Fibroblast of peridontal ligament (primary cell): Measurements from ENCODE around the gene IRF5.
"Not testable (repeated sequence)": the region's sequence is repeated elsewhere in the genome, so short reads cannot be mapped to it uniquely, and the experiment has no call there.

Source experiments
- DNase-seq: peaks from one replicate; pipeline ENCODE4 v3.0.0-alpha.2; 2010; ENCODE audit errors: extremely low read depth

IRF5 gene

DNA sequence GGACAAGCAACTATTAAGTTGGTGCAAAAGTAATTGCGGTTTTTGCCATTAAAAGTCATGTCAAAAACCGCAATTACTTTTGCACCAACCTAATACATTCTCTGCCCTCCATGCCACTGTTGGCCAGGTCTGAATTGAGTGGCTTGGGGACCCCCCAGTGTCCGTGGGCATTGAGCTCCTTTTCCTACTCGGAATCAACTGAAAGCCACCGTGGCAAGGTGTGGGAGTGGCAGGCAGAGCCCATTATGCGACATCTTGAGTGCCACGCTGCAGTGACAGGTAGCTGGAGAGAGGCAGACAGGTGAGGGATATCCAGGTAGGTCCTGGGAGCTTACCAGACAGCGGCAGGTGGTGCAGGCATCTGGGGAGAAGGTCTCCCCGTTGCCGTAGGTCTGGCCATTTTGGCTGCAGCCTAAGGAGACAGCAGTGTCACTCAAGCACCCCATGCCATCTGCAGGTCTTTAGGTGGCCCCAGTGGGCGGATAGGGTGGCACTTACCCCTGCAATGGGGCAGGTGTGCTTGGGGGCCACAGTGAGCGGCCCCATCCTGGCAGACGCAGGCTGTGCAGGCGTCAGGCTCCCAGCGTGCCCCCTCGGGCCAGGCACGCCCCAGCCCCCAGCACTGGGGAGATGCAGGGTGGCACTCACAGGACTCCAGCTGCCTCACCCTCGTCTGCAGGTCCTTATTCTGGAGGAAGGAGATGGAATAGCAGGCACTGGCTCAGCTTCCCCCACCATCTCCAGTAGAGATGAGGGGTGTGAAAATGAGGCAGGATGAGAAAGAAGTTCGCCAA lies 30.8 kb upstream of the IRF5 start:
- no peak for DNase-seq

DNA sequence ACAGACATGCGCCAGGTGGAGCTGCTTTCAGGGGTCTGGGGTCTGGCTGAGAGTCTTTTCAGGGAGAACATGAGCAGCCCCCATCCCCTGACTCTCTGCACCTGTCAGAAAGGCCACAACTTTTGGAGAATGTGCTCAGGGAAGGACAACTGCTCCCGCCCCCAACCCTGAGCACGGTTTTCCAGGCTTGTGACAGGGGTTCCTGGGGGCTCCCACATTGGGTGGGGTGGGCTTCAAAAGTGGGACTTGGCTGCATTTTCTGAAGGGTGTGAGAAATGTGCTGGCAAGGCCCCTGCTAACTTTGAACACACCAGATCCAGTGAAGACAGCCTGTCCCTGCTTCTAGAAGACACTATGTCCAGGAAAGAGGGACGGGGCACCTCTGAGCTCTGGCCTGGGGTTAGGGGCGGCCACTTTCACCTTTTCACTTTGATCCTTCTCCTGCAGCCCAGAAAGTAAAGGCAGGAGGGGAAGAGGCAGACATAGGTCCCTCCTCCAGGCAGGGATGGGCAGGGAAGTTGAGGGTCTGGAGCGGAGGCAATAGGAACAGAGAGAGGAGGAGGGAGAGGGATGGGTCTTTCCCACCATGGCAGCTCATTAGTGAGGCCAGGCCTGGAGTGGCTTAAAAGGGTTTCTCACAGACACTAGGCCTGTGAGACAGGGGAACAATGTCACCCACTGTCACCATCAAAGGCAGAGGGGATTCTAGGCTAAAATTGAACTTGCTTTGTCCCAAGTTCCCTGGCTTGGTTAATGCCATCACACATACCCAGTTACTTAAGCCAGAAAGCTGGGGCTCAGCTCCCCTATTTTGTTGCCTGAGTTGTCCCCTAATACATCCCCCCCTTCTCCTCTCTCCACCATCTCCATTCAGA lies 28.7 kb upstream of the IRF5 start:
- no peak for DNase-seq

DNA sequence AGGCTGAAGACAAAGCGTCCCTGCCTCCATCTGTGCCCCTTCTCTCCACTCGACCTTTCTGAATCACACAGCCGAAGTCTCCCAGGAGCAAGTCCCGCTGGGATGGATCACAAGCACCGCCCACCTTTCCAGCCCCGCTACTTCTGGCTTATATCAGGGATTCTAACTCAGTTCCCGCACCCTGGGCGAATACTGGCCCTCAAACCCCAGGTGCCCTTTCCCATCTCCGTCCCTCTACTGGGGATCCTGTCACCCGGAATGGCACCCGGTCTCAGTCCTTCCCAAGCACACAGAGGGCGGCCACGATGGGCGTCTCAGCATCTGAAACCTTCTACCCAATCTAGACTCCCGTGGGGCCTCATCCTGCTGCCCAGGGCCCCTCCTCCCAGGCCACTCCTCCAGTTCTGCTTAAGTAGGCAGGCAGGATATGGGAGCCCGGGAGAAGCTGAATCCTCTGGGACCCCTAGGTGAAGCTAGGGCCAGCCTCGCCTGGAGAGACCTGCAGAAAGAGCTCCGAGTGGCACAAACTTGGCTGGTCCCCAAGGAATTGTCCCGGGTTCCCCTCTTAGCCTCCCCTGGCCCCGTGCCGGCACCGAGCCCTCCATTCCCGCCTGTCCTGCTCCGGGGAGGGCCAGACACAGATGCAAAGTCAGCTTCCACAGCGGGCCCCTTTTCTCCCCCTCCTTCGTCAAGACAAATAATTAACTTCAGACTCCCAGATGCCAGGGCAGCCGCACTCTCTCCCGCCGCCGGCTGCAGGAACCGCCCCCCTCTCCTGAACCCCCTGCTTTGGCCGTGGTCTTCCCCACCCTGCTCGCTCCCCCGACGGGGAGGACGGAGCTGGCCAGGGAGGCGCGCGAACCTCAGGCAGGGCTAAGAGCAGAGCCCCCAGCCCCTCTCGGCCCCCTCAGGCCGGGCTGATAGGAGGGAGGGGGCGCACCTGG lies 27.8 kb upstream of the IRF5 start:
- no peak for DNase-seq

DNA sequence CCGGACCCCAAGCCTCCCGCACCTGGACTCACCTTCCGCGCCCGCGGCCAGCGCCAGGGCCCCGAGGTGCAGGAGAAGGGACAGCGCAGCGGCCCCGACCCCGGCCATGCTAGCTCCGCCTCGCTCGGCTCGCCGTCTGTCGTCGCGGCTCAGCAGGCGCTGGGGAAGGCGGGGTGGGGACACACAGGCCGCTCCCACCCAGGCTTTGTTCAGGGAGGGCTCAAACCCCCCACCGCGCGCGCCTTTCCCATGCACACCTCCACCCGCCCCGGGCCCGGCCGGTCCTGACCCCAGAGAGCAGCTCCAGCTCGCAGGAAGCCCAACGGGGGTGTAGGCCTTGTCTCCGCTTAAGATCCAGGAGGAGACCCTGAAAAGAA lies 27.2 kb upstream of the IRF5 start, which contains the start of gene KCP:
TSS of gene KCP (minus strand) at position 141 of the 377 bp plus-strand sequence. CDS start at position 108, 33 bp downstream.
- no peak for DNase-seq

DNA sequence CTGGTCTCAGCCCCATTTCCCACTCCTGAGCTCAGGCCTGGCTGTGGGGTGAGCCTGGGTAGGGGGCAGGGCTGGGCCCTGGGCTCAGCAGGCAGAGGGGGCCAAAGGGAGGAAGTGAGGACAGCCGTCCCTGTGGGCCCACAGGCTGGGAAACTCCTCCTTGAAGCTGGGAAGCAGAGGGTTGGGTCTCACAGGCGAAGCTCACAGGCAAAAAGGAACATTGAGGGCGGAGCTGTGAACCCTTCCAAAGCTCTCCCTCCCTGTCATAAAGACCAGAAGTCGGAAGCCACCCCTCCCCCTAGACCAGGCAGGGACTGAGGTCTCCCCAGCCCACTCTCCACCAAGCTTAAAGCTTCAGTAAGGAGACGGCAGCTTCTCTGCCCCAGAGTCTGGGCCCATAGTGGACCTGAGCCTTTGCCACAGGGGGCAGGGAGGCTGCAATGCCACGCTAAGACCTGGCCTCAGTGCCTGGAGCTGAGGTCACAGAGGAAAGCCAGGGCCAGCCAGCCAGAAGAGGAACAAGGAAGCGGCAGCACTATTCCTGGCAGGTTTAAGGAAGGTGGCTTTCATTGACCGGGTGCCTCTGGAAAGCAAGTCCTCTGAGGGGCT lies 26.2 kb upstream of the IRF5 start:
- no peak for DNase-seq

DNA sequence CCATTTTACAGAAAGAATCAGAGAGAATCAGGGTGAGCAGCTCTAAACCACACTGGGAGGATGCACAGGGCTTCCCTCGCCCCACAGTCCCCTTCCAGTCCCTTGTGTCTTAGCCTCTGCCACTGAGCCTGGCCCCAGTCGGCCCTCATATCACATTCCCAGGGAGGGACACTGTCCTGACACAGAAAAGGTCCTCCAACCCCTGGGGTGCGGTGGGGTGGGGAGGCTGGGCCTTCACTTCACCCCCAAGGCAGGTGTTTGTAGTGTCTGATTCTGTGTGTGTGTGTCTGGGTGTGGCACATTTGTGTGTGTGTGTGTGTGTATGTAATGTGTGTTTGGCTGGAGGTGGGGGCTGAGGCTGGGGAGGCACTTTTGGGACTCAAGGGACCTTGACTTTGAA lies 25.4 kb upstream of the IRF5 start:
- DNase-seq, result no peak

DNA sequence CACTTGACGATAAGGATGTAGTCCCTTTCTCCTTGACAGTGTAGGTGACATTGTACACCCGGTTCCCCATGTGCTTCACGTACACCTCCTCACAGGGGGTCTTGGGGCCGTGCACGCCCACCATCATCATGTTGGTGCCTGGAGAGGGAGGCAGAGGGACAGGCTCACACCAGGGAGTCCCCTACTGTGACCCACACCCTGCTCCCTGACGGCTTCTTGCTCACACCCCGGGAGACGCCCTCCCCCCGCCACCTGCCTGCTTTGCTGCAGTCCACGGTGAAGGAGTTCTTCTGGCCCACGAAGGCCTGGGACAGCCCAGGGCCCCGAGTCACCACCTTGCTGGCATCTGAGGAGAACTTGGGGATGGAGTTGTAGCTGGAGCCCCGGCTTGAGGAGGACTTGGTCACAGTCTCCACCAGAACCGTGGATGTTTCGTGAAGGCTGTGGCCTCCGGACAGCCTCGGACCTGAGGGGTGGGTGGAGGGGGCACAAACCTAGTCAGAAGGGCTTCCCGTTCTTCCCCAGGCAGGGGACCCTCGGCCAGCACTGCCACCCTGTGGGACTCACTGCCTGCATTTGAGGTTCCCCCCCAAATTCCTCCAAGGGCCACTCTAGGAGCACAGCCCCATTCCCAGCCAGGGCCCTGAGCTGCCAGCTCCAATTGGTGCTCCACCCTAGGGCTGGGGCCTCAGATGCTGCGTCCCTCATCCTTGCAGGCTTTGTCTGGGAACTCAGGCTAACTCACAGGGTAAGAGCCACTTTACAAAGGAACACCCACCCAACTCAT lies 24.8 kb upstream of the IRF5 start:
- not testable (repeated sequence) for DNase-seq

- DNase-seq, result no peak
Measured at GRCh38 chr7:128913870-128914565, 23.7 kb upstream of the IRF5 start.

- DNase-seq, result no peak
Measured at GRCh38 chr7:128914566-128915151, 23.1 kb upstream of the IRF5 start.

DNA sequence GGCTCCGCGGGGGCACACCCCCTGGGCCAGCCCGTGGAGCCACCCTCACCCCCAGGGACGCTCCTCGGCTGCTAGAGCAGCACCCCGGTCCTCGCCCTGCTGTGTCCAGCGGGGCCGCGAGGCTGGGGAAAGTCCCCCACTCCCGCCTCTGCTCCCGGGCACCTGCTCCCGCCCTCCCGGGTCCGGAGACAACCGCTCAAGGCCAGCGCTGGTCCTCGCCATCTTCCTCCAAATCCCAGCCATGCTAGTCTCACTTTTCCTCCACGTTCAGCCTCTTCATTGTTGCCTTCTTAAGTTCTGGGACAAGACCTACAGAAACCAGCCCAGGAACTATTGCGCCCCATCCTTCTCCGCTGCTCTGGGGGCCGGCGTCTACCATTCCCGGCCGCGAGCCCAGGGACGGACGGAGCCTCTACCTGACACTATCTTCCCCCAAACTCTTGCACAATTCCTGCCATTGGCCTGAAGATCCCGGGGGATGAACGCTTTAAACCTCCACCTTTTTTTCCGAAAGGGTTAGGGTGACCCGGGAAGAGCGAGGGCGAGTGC lies 22.4 kb upstream of the IRF5 start:
- DNase-seq, result no peak

GRCh38 chr7:128915841-128916642 lies 21.7 kb upstream of the IRF5 start:
- no peak for DNase-seq

GRCh38 chr7:128916643-128916915 lies 21.1 kb upstream of the IRF5 start:
- no peak for DNase-seq

DNA sequence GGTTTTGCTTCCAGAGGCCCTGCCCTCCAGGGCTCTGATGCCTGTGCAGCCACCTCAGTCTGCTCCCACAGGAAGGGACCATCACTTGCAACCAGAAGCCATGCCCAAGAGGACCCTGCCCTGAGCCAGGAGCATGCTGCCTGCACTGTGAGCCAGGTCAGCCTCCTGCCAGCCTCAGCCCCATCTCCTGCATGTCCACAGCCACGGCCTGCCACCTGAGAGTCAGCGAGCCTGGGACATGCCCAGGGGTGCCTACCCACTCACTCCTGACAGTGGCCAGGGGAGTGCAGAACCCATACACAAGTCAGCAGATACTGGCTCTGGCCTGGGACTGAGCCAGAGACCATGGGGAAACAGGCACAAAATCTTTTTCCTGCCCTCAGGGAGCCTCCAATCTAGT lies 20.6 kb upstream of the IRF5 start:
- no peak for DNase-seq

DNA sequence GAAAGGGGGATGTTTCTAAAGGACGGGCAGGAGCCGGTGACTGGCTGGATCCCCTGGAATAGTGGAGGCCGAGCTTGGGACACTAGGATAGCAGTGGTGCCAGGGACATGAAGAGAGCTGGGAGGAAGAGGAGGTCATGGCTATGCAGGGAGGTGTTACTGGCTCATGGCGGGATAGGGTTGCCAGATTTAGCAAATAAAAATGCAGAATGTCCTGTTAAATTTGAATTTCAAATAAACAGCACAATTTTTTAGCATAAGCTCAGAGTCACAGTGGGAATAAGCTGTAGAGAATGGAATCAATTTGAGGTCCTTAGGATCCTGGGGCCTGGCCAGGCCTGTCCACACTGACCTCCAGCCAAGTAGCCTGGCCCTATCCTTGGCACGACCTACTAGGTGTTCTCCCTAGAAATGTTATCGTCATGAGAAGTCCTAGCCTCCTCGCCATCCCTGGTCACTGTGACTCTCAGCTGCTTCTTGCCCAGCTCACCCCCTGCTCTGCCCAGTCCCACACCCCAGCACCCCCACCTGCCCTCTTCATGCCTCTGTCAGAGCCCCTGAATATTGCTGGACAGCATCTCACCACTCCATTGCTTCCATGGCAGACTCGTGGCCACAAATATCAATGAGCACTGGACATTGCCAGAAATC lies 19.6 kb upstream of the IRF5 start:
- no peak for DNase-seq

GRCh38 chr7:128919241-128919640 lies 18.5 kb upstream of the IRF5 start:
- DNase-seq, result no peak

- no peak for DNase-seq
Measured at GRCh38 chr7:128919881-128920799, 17.6 kb upstream of the IRF5 start.
